Loucy (cell line): Measurements from ENCODE around the gene FXYD6.

Experiments used
- H2AFZ ChIP-seq: fragments of 200-600 bp; sonication (generic); 2 replicates; pipeline ENCODE4 v1.6.0; 2016; ENCODE audit warnings: antibody characterized with exemption, mild to moderate bottlenecking, low read length, moderate library complexity
- H3F3A ChIP-seq: fragments of 200-600 bp; 2 replicates; pipeline ENCODE4 v1.6.0; 2016; ENCODE audit warnings: antibody characterized with exemption, low read depth, mild to moderate bottlenecking
- H3K27me3 ChIP-seq: fragments of 200-600 bp; sonication (generic); 2 replicates; pipeline ENCODE4 v1.6.1; 2014; ENCODE audit warnings: low read length, mild to moderate bottlenecking; ENCODE audit not compliant: insufficient read depth, poor library complexity, severe bottlenecking
- H3K36me3 ChIP-seq: fragments of 200-600 bp; sonication (generic); 2 replicates; pipeline ENCODE4 v1.6.1; 2016; ENCODE audit warnings: low read length; ENCODE audit not compliant: insufficient read depth
- H3K4me1 ChIP-seq: fragments of 200-600 bp; sonication (generic); 2 replicates; pipeline ENCODE4 v1.5.1; 2014; ENCODE audit warnings: low read length, mild to moderate bottlenecking; ENCODE audit not compliant: insufficient read depth, poor library complexity, severe bottlenecking
- H3K4me2 ChIP-seq: fragments of 200-600 bp; sonication (generic); 2 replicates; pipeline ENCODE4 v1.6.0; 2014; ENCODE audit warnings: antibody characterized with exemption, low read length, low read depth, mild to moderate bottlenecking; ENCODE audit not compliant: poor library complexity, severe bottlenecking
- H3K4me3 ChIP-seq: fragments of 200-600 bp; sonication (generic); 2 replicates; pipeline ENCODE4 v1.5.1; 2014; ENCODE audit warnings: low read length, mild to moderate bottlenecking, mixed read lengths; ENCODE audit not compliant: poor library complexity, severe bottlenecking
- H3K79me2 ChIP-seq: fragments of 200-600 bp; sonication (generic); 2 replicates; pipeline ENCODE4 v1.6.1; 2014; ENCODE audit warnings: low read length; ENCODE audit not compliant: insufficient read depth
- H3K9ac ChIP-seq: fragments of 200-600 bp; sonication (generic); 2 replicates; pipeline ENCODE4 v1.6.0; 2014; ENCODE audit warnings: mild to moderate bottlenecking, low read depth, low read length, moderate library complexity; ENCODE audit not compliant: poor library complexity, severe bottlenecking
- H3K9me2 ChIP-seq: fragments of 200-600 bp; sonication (generic); replicated peaks from 2 replicates; pipeline ENCODE4 v1.6.1; 2016; ENCODE audit warnings: low read depth, low read length, mixed read lengths
- H3K9me3 ChIP-seq: fragments of 200-600 bp; sonication (generic); 2 replicates; pipeline ENCODE4 v1.6.1; 2014; ENCODE audit warnings: mild to moderate bottlenecking, antibody characterized with exemption, low read length, low read depth; ENCODE audit not compliant: insufficient read depth
- H4K20me1 ChIP-seq: fragments of 200-600 bp; sonication (generic); 2 replicates; pipeline ENCODE4 v1.6.0; 2014; ENCODE audit warnings: antibody characterized with exemption, low read length, mild to moderate bottlenecking; ENCODE audit not compliant: insufficient read depth, poor library complexity, severe bottlenecking
- EZH2phosphoT487 ChIP-seq: fragments of 200-600 bp; IDR thresholded peaks from 2 replicates; pipeline ENCODE4 v1.6.1; 2018; ENCODE audit warnings: antibody characterized with exemption, mild to moderate bottlenecking, moderate library complexity, borderline replicate concordance
- TF ChIP-seq, protein P1 (sequence below): fragments of 200-600 bp; sonication (generic); conservative IDR thresholded peaks from 2 replicates; pipeline ENCODE4 v1.5.1; 2014; ENCODE audit warnings: mild to moderate bottlenecking, antibody characterized with exemption, low read length

Gene FXYD6

DNA sequence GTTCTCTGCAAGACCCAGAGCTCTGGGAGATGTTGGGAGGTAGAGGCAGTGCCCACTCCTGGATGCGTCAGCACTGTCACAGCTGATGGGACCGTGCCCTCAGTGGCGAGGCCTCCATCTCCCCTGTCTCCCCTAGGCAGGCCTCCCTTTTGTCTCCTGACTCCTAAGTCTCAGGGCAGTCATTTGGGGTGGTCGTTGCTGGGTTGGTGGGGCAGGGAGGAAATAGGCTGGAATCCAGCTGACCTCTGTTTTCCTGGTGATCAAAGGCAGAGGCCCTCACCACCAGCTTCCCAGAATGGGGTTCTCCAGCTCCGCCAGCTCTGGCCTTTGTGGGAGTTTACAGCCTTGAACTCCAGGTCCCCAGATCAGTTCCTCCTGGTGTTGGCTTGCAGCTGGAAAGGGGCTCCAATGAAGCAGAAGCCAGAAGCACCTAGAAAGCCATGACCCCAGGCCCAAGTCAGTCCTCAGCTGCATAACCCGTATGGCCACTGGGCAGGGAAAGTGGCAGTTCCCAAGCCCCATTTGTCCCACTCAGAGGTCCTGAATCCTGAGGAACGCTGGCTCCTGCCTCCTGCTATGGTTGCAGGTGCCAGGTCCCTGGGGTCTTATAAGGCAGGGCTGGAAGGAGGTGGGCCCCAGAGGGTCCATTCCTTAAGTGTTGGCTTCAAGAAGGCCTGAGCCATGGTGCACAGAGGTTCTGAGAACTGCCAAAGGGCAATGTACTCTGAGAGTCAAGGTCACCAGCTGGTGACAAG is 44.6 kb downstream of the FXYD6 start:
- Histone ChIP-seq H3K9me2 (no peaks in the 10 kb centered on the region), H3K4me3 (no peak overlapping the region), H3K4me1 (peaks cover 64% of the 10 kb centered on the region), H4K20me1 (no peaks in the 10 kb centered on the region), H3K36me3 (no peaks in the 10 kb centered on the region), H3K9me3 (no peaks in the 10 kb centered on the region), H3K79me2 (peaks cover 11% of the 10 kb centered on the region), H3K9ac (peak overlapping the region; percentile 68), H3F3A (no peaks in the 10 kb centered on the region), H3K4me2 (peak overlapping the region; percentile 58), H3K27me3 (no peaks in the 10 kb centered on the region), H2AFZ (no peak overlapping the region)
- TF ChIP-seq, protein P1, sequence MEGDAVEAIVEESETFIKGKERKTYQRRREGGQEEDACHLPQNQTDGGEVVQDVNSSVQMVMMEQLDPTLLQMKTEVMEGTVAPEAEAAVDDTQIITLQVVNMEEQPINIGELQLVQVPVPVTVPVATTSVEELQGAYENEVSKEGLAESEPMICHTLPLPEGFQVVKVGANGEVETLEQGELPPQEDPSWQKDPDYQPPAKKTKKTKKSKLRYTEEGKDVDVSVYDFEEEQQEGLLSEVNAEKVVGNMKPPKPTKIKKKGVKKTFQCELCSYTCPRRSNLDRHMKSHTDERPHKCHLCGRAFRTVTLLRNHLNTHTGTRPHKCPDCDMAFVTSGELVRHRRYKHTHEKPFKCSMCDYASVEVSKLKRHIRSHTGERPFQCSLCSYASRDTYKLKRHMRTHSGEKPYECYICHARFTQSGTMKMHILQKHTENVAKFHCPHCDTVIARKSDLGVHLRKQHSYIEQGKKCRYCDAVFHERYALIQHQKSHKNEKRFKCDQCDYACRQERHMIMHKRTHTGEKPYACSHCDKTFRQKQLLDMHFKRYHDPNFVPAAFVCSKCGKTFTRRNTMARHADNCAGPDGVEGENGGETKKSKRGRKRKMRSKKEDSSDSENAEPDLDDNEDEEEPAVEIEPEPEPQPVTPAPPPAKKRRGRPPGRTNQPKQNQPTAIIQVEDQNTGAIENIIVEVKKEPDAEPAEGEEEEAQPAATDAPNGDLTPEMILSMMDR = no peak
- TF ChIP-seq EZH2phosphoT487 = no peak

GRCh38 chr11:117830674-117831351 is 45.6 kb downstream of the FXYD6 start:
- Histone ChIP-seq H3K9me2 (no peaks in the 10 kb centered on the region), H3K4me2 (peak overlapping the region; percentile 58), H3K9me3 (no peaks in the 10 kb centered on the region), H4K20me1 (no peaks in the 10 kb centered on the region), H3K36me3 (no peaks in the 10 kb centered on the region), H2AFZ (no peak overlapping the region), H3K9ac (peak overlapping the region; percentile 68), H3K27me3 (no peaks in the 10 kb centered on the region), H3K4me1 (peaks cover 74% of the 10 kb centered on the region), H3F3A (no peaks in the 10 kb centered on the region), H3K79me2 (peaks cover 21% of the 10 kb centered on the region), H3K4me3 (peak overlapping the region; percentile 19)
- TF ChIP-seq, protein P1 = no peak
- no peak for TF ChIP-seq EZH2phosphoT487

DNA sequence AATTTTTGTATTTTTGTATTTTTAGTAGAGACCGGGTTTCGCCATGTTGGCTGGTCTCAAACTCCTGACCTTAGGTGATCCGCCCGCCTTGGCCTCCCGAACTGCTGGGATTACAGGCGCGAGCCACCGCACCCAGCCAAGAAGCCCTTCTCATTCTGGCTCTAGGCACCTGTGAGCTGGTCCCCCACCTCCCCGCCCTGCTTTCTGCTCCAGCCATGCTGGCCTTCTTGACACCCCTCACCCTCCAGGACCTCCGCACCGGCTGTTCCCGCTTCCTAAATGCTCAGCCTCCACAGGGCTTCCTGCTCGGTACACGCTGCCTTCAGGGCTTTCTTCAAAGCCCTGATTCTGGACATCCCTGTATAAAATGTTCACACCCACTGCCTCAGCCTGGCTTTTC is 46.4 kb downstream of the FXYD6 start:
- Histone ChIP-seq H3K9me2 (no peaks in the 10 kb centered on the region), H3K9me3 (no peaks in the 10 kb centered on the region), H3K4me1 (peaks cover 81% of the 10 kb centered on the region), H3K36me3 (no peaks in the 10 kb centered on the region), H4K20me1 (no peaks in the 10 kb centered on the region), H3K4me3 (peak overlapping the region; percentile 19), H3K4me2 (peak overlapping the region; percentile 58), H2AFZ (no peak overlapping the region), H3F3A (no peaks in the 10 kb centered on the region), H3K79me2 (peaks cover 28% of the 10 kb centered on the region), H3K9ac (peak overlapping the region; percentile 68), H3K27me3 (no peaks in the 10 kb centered on the region)
- TF ChIP-seq EZH2phosphoT487 = no peak
- TF ChIP-seq, protein P1 = no peak
